K562 (cell line): ENCODE measurements around the gene CD300E.

Experiments
- HOMEZ ChIP-seq: fragments of 250-450 bp; sonication (Bioruptor Pico); IDR thresholded peaks from 2 replicates; pipeline ENCODE4 v1.4.0; 2020; ENCODE audit warnings: mild to moderate bottlenecking, moderate library complexity
- JUNB ChIP-seq: fragments of 450-650 bp; formaldehyde crosslinking; conservative IDR thresholded peaks from 2 replicates; pipeline ENCODE4 v1.4.0; 2020; ENCODE audit warnings: mild to moderate bottlenecking
- ZFP30 ChIP-seq: fragments of 250-450 bp; sonication (Bioruptor Pico); IDR thresholded peaks from 2 replicates; pipeline ENCODE4 v1.8.0; 2022; ENCODE audit warnings: moderate library complexity, mild to moderate bottlenecking, inconsistent platforms, borderline replicate concordance
- ZNF175 ChIP-seq: fragments of 200-800 bp; sonication (Bioruptor generic); IDR thresholded peaks from 2 replicates; pipeline ENCODE4 v1.6.1; 2016; ENCODE audit warnings: low read depth, mild to moderate bottlenecking, missing genetic modification characterization, missing compliant biosample characterization

GRCh38 chr17:74642556-74642955, 19.0 kb upstream of the CD300E start:
- TF ChIP-seq ZFP30 (CRISPR knock-in tag) (no peak), JUNB (no peak), ZNF175 (CRISPR knock-in tag) (no peak), HOMEZ (CRISPR knock-in tag) (no peak)
